HepG2 (cell line): ENCODE measurements around the gene CPLX3. TPM values are rescaled to one million over a fixed set of nuclear protein-coding genes. Genes with fewer than 3 reads are reported as not detected.
A peak's percentile ranks its signal among the peaks of the same experiment; 100 is the strongest.

Source experiments
- ATAC-seq: fragments of 200-7000 bp; cut with Tn5 transposase; 3 replicates; pipeline ENCODE4 v1.9.1; 2020; ENCODE audit warnings: mild to moderate bottlenecking, moderate library complexity
- BruUV-seq: library from RNA; stranded (reverse); fragments of 400-500 nt; replicated peaks from 2 replicates; lab custom pipeline; 2021; lab: Mats Ljungman, UMichigan
- CTCF ChIA-PET: fragments of 300-600 bp; formaldehyde crosslinking; extraction: SDS; loops from one replicate; lab custom pipeline; 2021; ENCODE audit warnings: low total read pairs, inconsistent platforms, low intra/inter-chr PET ratio; lab: Yijun Ruan, JAX
- POLR2A ChIA-PET: fragments of 350-600 bp; sonication (Branson Sonifier 250); formaldehyde crosslinking; loops from one replicate; lab custom pipeline; 2020; ENCODE audit warnings: antibody characterized with exemption, inconsistent platforms; lab: Yijun Ruan, JAX
- DNase-seq: peaks from one replicate; pipeline ENCODE4 v3.0.0-alpha.2; 2015; ENCODE audit warnings: low spot score
- FAIRE-seq: peaks from 3 replicates; lab custom pipeline; 2011; peaks lifted over from hg19 to GRCh38; lab: Jason Lieb, UNC
- H2AFZ ChIP-seq: one replicate; pipeline ENCODE4 v1.6.1; 2011; ENCODE audit warnings: low read length, inconsistent platforms
- H3K27ac ChIP-seq: fragments of 300-600 bp; 3 replicates; pipeline ENCODE4 v1.8.0; 2011; ENCODE audit warnings: mixed run types, mild to moderate bottlenecking, mixed read lengths, low read length, inconsistent platforms; ENCODE audit not compliant: insufficient read depth; ENCODE audit errors: extremely low read length
- H3K27me3 ChIP-seq, 2 experiments: fragments of 200-600 bp in 1 of 2; 2 replicates in 1 of 2; 3 replicates in 1 of 2; pipeline versions ENCODE4 v1.6.0 to v1.8.0; 2011; ENCODE audit warnings: low read length in 2 of 2, mild to moderate bottlenecking in 2 of 2, moderate library complexity in 2 of 2, inconsistent platforms in 1 of 2; ENCODE audit not compliant: insufficient read depth in 2 of 2, control insufficient read depth in 1 of 2
- H3K36me3 ChIP-seq, 2 experiments: fragments of 200-600 bp in 1 of 2; replicated peaks in 1 of 2; 2 replicates in 1 of 2; 3 replicates in 1 of 2; pipeline versions ENCODE4 v1.5.1 to v1.8.0; 2011; ENCODE audit warnings: low read length in 2 of 2, inconsistent platforms in 1 of 2; ENCODE audit not compliant: insufficient read depth in 2 of 2, control insufficient read depth in 1 of 2
- H3K4me1 ChIP-seq: 2 replicates; pipeline ENCODE4 v1.5.1; 2012; ENCODE audit warnings: low read length, inconsistent platforms; ENCODE audit not compliant: insufficient read depth
- H3K4me2 ChIP-seq: 2 replicates; pipeline ENCODE4 v1.6.0; 2011; ENCODE audit warnings: low read depth, low read length, inconsistent platforms
- H3K4me3 ChIP-seq, 3 experiments: fragments of 200-600 bp in 1 of 3; sonication (generic), shearing (Covaris generic) in 1 of 3; replicated peaks in 1 of 3; 2 replicates each; pipeline ENCODE4 v1.5.1; 2011 to 2016; ENCODE audit warnings: low read length in 3 of 3, inconsistent platforms in 2 of 3, low read depth in 2 of 3, mild to moderate bottlenecking in 2 of 3, control low read depth in 1 of 3, mixed read lengths in 1 of 3; ENCODE audit not compliant: insufficient read depth in 1 of 3
- H3K79me2 ChIP-seq: one replicate; pipeline ENCODE4 v1.6.1; 2011; ENCODE audit warnings: low read length, inconsistent platforms; ENCODE audit not compliant: insufficient read depth
- H3K9ac ChIP-seq: 2 replicates; pipeline ENCODE4 v1.6.0; 2011; ENCODE audit warnings: mild to moderate bottlenecking, low read depth, low read length, inconsistent platforms; ENCODE audit not compliant: insufficient read depth
- H3K9me3 ChIP-seq: 2 replicates; pipeline ENCODE4 v1.5.1; 2012; ENCODE audit warnings: mild to moderate bottlenecking, low read length
- H4K20me1 ChIP-seq: 2 replicates; pipeline ENCODE4 v1.6.0; 2011; ENCODE audit warnings: inconsistent platforms, mild to moderate bottlenecking, low read length, moderate library complexity; ENCODE audit not compliant: insufficient read depth
- CEBPB ChIP-seq: IDR thresholded peaks from 2 replicates; pipeline ENCODE4 v1.6.1; 2011; ENCODE audit warnings: low read depth, low read length, improper control_type of control experiment, borderline replicate concordance
- KDM4B ChIP-seq: sonication (generic); formaldehyde crosslinking; IDR thresholded peaks from 2 replicates; pipeline ENCODE4 v1.4.0; 2020; ENCODE audit warnings: missing genetic modification reagents
- ZBTB40 ChIP-seq, 2 experiments: fragments of 450-650 bp in 1 of 2; sonication (generic) in 1 of 2; formaldehyde crosslinking in 1 of 2; IDR thresholded peaks; 2 replicates each; pipeline versions ENCODE4 v1.6.1 to v1.8.0; 2016 to 2022; ENCODE audit warnings: antibody characterized with exemption in 1 of 2, mild to moderate bottlenecking in 1 of 2, missing genetic modification reagents in 1 of 2
- ZNF230 ChIP-seq: sonication (generic); formaldehyde crosslinking; IDR thresholded peaks from 2 replicates; pipeline ENCODE4 v1.4.0; 2020; ENCODE audit warnings: mild to moderate bottlenecking, missing genetic modification reagents
- ZNF513 ChIP-seq: sonication (generic); formaldehyde crosslinking; conservative IDR thresholded peaks from 2 replicates; pipeline ENCODE4 v1.5.0; 2020; ENCODE audit warnings: missing genetic modification reagents
- ZNF605 ChIP-seq: sonication (generic); formaldehyde crosslinking; IDR thresholded peaks from 2 replicates; pipeline ENCODE4 v1.8.0; 2022; ENCODE audit warnings: mild to moderate bottlenecking, missing genetic modification reagents
- WGBS: methylation state at CpG from one replicate; pipeline ENCODE4 v1.1.6; 2017; ENCODE audit warnings: low lambda C conversion rate; 5-methylcytosine and 5-hydroxymethylcytosine counted together
- in situ Hi-C: cut with HindIII; loops from 2 replicates; pipeline ENCODE4 v1.10.0; 2017; ENCODE audit warnings: low pct_unique_long_range_greater_than_20kb; ENCODE audit not compliant: extremely low pct_ligation_motif_present
- intact Hi-C: fragments of 100-400 bp; cut with micrococcal nuclease; formaldehyde crosslinking; loops from one replicate; pipeline ENCODE4 v1.10.0; 2022; ENCODE audit not compliant: unreplicated experiment
- polyA plus RNA-seq, 8 experiments: library from polyadenylated mRNA; depleted of rRNA in 3 of 8; stranded (reverse) in 7 of 8; unstranded in 1 of 8; fragments of >200 nt; fragmentation: Illumina TruSeq in 4 of 8; extraction: Trizol in 4 of 8; gene quantifications; 2 replicates each; pipeline versions ENCODE4 v1.2.1 to v1.2.3, GENCODE V29; 2011 to 2016; ENCODE audit warnings: low read depth in 4 of 8, missing spikeins in 1 of 8, mixed read lengths in 1 of 8; ENCODE audit not compliant: insufficient read depth in 1 of 8
- total RNA-seq, 5 experiments: library from RNA; depleted of rRNA; stranded (reverse); fragments of >200 nt; fragmentation: Illumina TruSeq; extraction: Trizol; gene quantifications; 2 replicates each; pipeline ENCODE4 v1.2.3, GENCODE V29; 2016; ENCODE audit warnings: low read depth in 1 of 5
- TF ChIP-seq, protein P1 (sequence below), 2 experiments: sonication (generic) in 1 of 2; formaldehyde crosslinking in 1 of 2; IDR thresholded peaks; 2 replicates each; pipeline versions ENCODE4 v1.4.0 to v1.6.1; 2018 to 2020; ENCODE audit warnings: missing genetic modification reagents in 2 of 2, borderline replicate concordance in 1 of 2, low read depth in 1 of 2, mild to moderate bottlenecking in 1 of 2, missing biosample characterization in 1 of 2

CPLX3 gene
- total and polyA plus RNA-seq, 2 of the 13 experiments (the other 11 are each of a cell fraction or from before 2014, with no cell fraction given), result not detected

- intact Hi-C loops (loop anchor here (2.0 to 5.0 kb wide), 2 partner anchors 37 to 54 kb away; no protein-coding TSS in a partner anchor), in situ Hi-C loops (loop anchor here (10.0 kb wide), 1 partner anchor 236 kb away; the partner anchor contains the start of gene ARID3B)
- no TSS peak for BruUV-seq
- Histone ChIP-seq H3K79me2 (peaks cover 31% of the 10 kb centered on the region), H3K9me3 (no peaks in the 10 kb centered on the region), H3K4me2 (peak overlapping the region; percentile 97), H3K36me3 (peaks cover 0 to 8% of the 10 kb centered on the region in 2 experiments; a peak in 1 of 5 replicates), H3K4me1 (peaks cover 88% of the 10 kb centered on the region), H4K20me1 (peaks cover 4% of the 10 kb centered on the region), H2AFZ (no peak overlapping the region), H3K9ac (peak overlapping the region; percentile 3; the same call in 1 of the 2 replicates), H3K27ac (peak overlapping the region; percentile 59), H3K27me3 (no peaks in the 10 kb centered on the region), H3K4me3 (peak overlapping the region; percentile 41 to 84 (median 57); a peak in 5 of 6 replicates)
- ChIA-PET POLR2A (interaction anchor here (0.6 to 2.0 kb wide), 10 partner anchors 9 to 588 kb away, joined by 3 to 17 read pairs (median 4); partner anchors contain the start of genes FAM219B and MAN2C1), CTCF (no interaction called here)
- ATAC-seq, result peak; percentile 3; the same call in 2 of the 3 replicates
- no peak for DNase-seq
- FAIRE-seq, result no peak
- under 1% methylated on average over 15 of the region's 16 CpGs for WGBS
- no peak for TF ChIP-seq ZNF513 (CRISPR knock-in tag)
- TF ChIP-seq ZNF230, result 0 out of 2 replicates have a peak, but pooled peaks have one; percentile 24
- no peak for TF ChIP-seq KDM4B (CRISPR knock-in tag)
- TF ChIP-seq CEBPB, result peak; percentile 55; the same call in 1 of the 2 replicates
- TF ChIP-seq, protein P1, sequence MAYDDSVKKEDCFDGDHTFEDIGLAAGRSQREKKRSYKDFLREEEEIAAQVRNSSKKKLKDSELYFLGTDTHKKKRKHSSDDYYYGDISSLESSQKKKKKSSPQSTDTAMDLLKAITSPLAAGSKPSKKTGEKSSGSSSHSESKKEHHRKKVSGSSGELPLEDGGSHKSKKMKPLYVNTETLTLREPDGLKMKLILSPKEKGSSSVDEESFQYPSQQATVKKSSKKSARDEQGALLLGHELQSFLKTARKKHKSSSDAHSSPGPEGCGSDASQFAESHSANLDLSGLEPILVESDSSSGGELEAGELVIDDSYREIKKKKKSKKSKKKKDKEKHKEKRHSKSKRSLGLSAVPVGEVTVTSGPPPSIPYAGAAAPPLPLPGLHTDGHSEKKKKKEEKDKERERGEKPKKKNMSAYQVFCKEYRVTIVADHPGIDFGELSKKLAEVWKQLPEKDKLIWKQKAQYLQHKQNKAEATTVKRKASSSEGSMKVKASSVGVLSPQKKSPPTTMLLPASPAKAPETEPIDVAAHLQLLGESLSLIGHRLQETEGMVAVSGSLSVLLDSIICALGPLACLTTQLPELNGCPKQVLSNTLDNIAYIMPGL (CRISPR knock-in tag; IDR thresholded peaks at IDR 0.05; ENCODE audit: borderline replicate concordance in 1 of 2, low read depth in 1 of 2), result 0 out of 4 replicates have a peak, but pooled peaks of 1 of the 2 experiments have one; percentile 21
- TF ChIP-seq ZBTB40 (IDR thresholded peaks at IDR 0.05), result no peak
- no peak for TF ChIP-seq ZBTB40 (CRISPR knock-in tag; IDR thresholded peaks at IDR 0.05)
- no peak for TF ChIP-seq ZNF605
Measured at GRCh38 chr15:74780523-74781430, 45.6 kb upstream of the CPLX3 start.
